ENCODE measurements around the gene DPAGT1.
A peak's percentile ranks its signal among the peaks of the same experiment; 100 is the strongest.
"Not testable (repeated sequence)": the region's sequence is repeated elsewhere in the genome, so short reads cannot be mapped to it uniquely, and the experiment has no call there.

Gene DPAGT1

DNA sequence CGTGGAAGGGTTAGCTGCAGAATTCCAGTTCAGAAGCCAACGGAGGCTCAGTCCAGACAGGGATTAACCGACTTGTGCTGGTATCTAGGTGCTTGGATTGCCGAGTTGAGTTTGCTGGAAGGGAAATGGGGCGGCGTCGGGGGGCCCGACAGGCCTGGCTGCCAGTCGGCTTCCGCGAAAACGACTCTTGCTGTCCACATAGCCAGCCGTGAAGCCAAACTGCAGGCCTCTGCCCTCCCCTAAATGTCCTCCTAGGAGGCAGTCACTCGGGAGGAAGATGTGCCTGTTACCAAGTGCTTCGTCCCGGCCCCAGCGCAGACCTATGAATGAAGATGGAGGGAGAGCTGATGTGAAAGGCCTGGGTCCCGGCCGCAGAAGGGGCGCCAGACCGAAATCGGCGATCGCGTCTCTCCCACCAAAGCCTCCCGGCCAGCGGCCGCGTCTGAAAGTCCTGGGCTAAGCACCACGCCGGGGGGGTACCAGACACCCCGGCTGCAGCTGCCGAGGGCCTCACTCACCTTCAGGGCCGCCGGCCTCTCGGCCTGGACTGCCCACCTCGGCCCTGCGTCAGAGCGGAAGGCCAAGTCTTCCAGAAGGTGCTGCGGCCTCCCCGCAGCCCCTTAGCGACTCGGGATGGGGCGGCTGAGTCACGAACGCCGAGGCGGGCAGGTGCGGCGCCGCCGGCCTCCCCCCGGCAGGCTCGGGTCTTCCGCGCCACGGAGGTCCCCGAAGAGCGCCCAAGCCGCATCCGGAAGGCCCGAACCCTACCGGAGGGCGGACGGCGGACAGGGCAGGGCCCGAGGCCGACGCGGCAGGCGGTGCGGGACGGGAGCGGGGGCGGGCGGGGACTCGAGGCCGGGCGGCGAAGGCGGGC is 7.5 kb downstream of the DPAGT1 start:
- DNase-seq, result no peak

GRCh38 chr11:119092880-119093842 is 8.5 kb downstream of the DPAGT1 start:
- no peak for DNase-seq

GRCh38 chr11:119091966-119092879 is 9.4 kb downstream of the DPAGT1 start:
- DNase-seq, result no peak

GRCh38 chr11:119091178-119091577 is 10.5 kb downstream of the DPAGT1 start:
- no peak for DNase-seq

DNA sequence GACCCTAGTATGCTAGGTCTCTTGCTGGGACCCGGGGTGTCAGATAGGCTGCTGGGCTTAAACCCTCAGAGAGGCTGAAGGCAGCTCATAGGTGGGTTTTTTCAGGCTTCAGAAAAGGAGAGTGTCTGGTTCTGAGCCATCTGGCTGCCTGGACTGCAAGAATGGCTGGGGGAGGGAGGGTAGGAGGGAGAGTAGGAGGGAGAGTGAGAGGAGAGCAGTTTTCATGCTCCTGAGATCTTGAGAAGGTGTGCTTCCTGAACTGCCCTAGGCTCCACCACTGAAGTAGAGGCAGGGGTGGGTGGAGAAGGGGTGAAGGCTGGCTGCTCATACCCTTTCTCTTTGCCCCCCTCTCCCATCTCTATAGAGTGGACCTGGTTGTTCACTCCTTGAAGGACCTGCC is 12.3 kb downstream of the DPAGT1 start:
- no peak for DNase-seq

- no peak for DNase-seq
Measured at GRCh38 chr11:119088406-119088805, 13.2 kb downstream of the DPAGT1 start.

GRCh38 chr11:119087747-119088241 is 13.9 kb downstream of the DPAGT1 start:
- no peak for DNase-seq

- DNase-seq, result no peak
Measured at GRCh38 chr11:119087123-119087522, 14.5 kb downstream of the DPAGT1 start.

- no peak for DNase-seq
Measured at GRCh38 chr11:119085437-119085847, 16.2 kb downstream of the DPAGT1 start.

DNA sequence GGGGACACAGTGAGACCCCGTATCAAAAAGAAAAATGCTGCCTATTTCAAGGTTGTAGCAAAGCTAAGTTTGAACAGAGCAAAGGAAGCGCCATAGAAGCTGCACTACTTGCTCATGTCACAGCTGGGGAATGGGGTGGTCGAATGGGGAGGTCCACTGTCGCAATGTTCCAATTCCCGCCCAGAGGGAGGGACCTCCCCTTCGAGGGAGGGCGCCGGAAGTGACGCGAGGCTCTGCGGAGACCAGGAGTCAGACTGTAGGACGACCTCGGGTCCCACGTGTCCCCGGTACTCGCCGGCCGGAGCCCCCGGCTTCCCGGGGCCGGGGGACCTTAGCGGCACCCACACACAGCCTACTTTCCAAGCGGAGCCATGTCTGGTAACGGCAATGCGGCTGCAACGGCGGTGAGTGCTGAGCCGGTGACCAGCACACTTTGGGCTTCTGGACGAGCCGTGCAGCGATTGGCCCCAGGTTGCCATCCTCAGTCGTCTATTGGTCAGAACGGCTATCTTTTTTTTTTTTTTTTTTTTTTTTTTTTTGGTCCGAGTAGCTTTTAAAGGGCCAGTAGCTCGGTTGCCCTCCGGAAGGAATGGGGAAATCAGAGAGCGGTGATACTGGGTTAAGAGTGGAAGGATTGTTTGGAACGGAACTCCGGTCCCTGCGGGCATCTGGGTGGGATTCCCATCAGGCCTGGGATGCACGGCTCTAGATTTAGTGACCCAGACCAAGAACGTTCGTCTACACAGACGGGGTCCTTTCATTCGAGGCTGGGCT is 16.8 kb downstream of the DPAGT1 start, which contains the start of gene HMBS:
Gene HMBS, plus strand, starts transcription at position 219 of the 774 bp plus-strand sequence. Its CDS starts 153 bp downstream, at position 372.
- DNase-seq, result peak; percentile 98

GRCh38 chr11:119081682-119082260 is 19.9 kb downstream of the DPAGT1 start:
- DNase-seq, result no peak

- DNase-seq, result no peak
Measured at GRCh38 chr11:119078675-119079420, 22.8 kb downstream of the DPAGT1 start.

GRCh38 chr11:119077839-119078238 is 23.8 kb downstream of the DPAGT1 start:
- no peak for DNase-seq

DNA sequence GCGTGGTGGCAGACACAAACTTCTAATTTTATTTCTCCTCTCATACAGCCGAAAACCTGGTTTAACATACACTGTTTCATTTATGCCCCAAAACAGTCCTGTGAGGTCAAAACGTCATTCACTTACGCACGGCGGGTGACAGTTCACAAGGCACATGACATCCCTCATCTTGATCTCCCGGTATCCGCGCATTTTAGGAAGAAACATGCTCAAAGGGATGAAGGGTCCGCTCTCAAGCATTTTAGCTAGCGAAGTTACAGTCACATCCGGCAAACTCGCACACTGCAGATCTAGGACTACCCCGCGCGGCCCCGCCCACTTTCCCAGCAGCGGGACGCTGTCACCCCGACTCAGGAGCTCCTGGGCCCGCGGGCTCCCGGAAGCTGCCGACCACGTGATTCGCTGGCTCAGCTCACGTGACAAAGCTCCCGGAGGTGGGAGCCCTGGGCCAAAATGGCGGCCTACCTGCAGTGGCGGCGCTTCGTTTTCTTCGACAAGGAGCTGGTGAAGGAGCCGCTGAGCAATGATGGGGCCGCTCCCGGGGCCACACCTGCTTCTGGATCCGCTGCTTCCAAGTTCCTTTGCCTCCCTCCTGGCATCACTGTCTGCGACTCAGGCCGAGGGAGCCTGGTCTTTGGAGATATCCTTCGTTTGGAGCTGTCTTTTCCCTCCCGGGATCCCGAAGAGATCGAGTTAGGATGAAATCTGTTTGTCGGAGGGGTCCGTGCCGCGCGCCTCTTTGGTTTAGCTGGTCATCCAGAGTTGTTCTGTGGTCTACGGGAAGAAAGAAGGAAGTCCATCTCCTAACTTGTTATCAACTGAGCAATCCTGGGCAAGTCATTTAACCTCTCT is 34.1 kb downstream of the DPAGT1 start, which contains the start of gene VPS11:
Gene VPS11, plus strand, starts transcription at position 448 of the 852 bp plus-strand sequence. Its CDS starts 6 bp downstream, at position 454.
- peak; percentile 96 for DNase-seq

DNA sequence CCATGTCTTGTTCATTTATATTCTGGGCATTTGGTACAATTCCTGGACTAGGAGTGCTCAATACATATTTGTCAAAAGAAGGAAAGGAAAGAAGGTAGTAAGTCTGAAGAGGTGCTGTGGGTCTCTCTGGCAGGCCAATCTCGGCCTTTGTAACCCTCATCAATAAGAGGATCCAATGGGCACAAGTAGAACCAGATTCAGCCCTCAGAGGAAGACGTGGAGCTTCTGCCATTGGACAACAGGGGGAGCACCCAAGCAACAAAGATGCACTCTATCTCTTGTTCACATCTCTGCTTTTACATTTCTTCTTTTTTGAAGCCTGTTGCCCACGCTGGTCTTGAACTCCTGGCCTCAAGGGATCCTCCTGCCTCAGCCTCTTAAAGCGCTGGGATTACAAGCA is 36.3 kb downstream of the DPAGT1 start:
- DNase-seq, result no peak

GRCh38 chr11:119062779-119063178 is 38.9 kb downstream of the DPAGT1 start:
- DNase-seq, result no peak

DNA sequence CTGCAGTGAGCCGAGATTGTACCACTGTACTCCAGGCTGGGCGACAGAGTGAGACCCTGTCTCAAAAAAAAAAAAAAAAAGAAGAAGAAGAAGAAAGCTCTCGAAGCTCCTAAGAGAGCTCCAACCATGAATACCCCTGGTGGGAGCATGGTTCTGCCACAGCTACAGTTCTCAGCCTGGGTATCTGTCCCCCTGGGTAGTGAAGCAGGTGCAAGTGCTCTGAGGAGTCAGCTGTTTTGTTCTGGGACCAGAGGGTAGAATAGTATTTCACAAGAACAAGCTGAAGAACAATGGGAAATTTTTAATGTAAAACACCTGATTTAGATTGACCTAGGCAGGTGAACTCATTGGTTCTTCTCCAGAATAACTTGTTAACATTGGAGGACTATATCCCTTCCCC is 40.4 kb downstream of the DPAGT1 start:
- no peak for DNase-seq

DNA sequence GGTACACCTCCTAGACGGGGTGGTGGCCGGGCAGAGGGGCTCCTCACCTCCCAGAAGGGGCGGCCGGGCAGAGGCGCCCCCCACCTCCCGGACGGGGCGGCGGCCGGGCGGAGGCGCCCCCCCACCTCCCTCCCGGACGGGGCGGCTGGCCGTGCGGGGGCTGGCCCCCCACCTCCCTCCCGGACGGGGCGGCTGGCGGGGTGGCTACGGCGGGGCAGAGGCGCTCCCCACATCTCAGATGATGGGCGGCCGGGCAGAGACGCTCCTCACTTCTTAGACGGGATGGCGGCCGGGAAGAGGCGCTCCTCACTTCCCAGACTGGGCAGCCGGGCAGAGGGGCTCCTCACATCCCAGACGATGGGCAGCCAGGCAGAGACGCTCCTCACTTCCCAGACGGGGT is 42.5 kb downstream of the DPAGT1 start:
- not testable (repeated sequence) for DNase-seq
